ENCODE data around the gene ADAMTS12.

GRCh38 chr5:33736510-33736909 is 155.3 kb downstream of the ADAMTS12 start:
- TF ChIP-seq JUNB (IDR thresholded peaks at IDR 0.05; ENCODE audit: unreplicated experiment) (no peak), CTCF (conservative IDR thresholded peaks at IDR 0.05; ENCODE audit: low read depth in 2 of 2) (no peak), EZH2phosphoT487 (IDR thresholded peaks at IDR 0.05; ENCODE audit: unreplicated experiment) (no peak), EZH2 (IDR thresholded peaks at IDR 0.05; ENCODE audit: low read depth, unreplicated experiment) (no peak), POLR2AphosphoS5 (IDR thresholded peaks at IDR 0.05; ENCODE audit: low read depth) (no peak), CREB1 (CRISPR knock-in tag; IDR thresholded peaks at IDR 0.05; ENCODE audit: low read depth) (no peak), STAT1 (IDR thresholded peaks at IDR 0.05; ENCODE audit: unreplicated experiment) (no peak), REST (IDR thresholded peaks at IDR 0.05; ENCODE audit: unreplicated experiment) (no peak), ZNF114 (CRISPR knock-in tag; IDR thresholded peaks at IDR 0.05) (no peak), ZNF331 (CRISPR knock-in tag; IDR thresholded peaks at IDR 0.05; ENCODE audit: low read depth) (no peak), ETS1 (IDR thresholded peaks at IDR 0.05) (no peak)

All from GM23338 (cell line).